ENCODE results near the gene MRTFA.

DNA sequence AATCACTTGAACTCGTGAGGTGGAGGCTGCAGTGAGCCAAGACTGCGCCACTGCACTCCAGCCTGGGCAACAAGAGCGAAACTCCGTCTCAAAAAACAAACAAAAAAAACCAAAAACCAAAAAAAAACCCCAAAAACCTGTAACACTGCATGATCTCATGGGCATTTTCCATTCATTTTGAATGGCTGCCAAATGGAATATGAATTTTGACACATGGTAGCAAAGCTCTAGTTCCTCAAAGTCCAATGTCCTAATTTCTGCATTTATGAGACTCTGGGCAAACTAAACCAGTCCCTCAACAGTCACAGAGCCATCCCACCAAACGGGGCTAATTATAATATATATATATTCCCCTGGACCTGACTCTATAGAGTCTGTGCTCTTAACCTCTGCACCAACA, 204.4 kb downstream of the MRTFA start:
- TF ChIP-seq POLR2A (IDR thresholded peaks at IDR 0.05) = no peak
- TF ChIP-seq, protein P1, sequence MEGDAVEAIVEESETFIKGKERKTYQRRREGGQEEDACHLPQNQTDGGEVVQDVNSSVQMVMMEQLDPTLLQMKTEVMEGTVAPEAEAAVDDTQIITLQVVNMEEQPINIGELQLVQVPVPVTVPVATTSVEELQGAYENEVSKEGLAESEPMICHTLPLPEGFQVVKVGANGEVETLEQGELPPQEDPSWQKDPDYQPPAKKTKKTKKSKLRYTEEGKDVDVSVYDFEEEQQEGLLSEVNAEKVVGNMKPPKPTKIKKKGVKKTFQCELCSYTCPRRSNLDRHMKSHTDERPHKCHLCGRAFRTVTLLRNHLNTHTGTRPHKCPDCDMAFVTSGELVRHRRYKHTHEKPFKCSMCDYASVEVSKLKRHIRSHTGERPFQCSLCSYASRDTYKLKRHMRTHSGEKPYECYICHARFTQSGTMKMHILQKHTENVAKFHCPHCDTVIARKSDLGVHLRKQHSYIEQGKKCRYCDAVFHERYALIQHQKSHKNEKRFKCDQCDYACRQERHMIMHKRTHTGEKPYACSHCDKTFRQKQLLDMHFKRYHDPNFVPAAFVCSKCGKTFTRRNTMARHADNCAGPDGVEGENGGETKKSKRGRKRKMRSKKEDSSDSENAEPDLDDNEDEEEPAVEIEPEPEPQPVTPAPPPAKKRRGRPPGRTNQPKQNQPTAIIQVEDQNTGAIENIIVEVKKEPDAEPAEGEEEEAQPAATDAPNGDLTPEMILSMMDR (IDR thresholded peaks at IDR 0.05) = no peak
- no peak for TF ChIP-seq EP300 (IDR thresholded peaks at IDR 0.05; ENCODE audit: low read depth)
- TF ChIP-seq POLR2AphosphoS5 (IDR thresholded peaks at IDR 0.05) = no peak
